ENCODE data around the gene OR51V1.
"Not testable (repeated sequence)": the region's sequence is repeated elsewhere in the genome, so short reads cannot be mapped to it uniquely, and the experiment has no call there.

DNA sequence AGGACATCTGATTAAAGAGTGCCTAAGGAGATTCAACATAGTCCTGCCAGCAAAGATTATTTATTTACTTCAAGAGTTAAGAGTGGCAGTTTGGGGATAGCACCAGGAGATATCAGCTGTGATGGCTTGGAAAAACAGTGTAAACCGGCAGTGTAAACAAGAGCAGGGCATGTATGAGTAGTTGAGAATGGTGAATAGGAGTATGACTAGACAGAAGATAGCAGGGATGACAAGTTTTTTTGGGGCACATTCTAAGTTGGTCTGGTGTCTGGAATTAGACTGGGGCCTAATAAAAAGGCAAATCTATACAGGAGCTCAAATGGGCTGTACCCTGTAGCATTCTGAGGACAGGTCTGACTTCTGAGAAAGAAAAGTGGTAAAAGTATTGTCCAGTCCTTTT, 39.4 kb downstream of the OR51V1 start:
- not testable (repeated sequence) for TF ChIP-seq CTCF (conservative IDR thresholded peaks at IDR 0.05; ENCODE audit: low read depth, low read length); RCOR1 (IDR thresholded peaks at IDR 0.05; ENCODE audit: insufficient replicate concordance, low read length); POLR2A (IDR thresholded peaks at IDR 0.05; ENCODE audit: low read depth, low read length); SMC3 (IDR thresholded peaks at IDR 0.05; ENCODE audit: low read depth, low read length); NFE2L2 (IDR thresholded peaks at IDR 0.05; ENCODE audit: low read depth, low read length); CEBPB (IDR thresholded peaks at IDR 0.05; ENCODE audit: low read depth, low read length); MXI1 (IDR thresholded peaks at IDR 0.05; ENCODE audit: borderline replicate concordance, low read depth, low read length); RFX5 (IDR thresholded peaks at IDR 0.05; ENCODE audit: low read depth, low read length)
- TF ChIP-seq, protein P1, sequence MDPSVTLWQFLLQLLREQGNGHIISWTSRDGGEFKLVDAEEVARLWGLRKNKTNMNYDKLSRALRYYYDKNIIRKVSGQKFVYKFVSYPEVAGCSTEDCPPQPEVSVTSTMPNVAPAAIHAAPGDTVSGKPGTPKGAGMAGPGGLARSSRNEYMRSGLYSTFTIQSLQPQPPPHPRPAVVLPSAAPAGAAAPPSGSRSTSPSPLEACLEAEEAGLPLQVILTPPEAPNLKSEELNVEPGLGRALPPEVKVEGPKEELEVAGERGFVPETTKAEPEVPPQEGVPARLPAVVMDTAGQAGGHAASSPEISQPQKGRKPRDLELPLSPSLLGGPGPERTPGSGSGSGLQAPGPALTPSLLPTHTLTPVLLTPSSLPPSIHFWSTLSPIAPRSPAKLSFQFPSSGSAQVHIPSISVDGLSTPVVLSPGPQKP (IDR thresholded peaks at IDR 0.05; ENCODE audit: borderline replicate concordance, low read depth, low read length), result not testable (repeated sequence)

Measured in IMR-90 (cell line).